H1 (cell line): ENCODE data around the gene OCEL1. TPM values are rescaled to one million over a fixed set of nuclear protein-coding genes. Genes with fewer than 3 reads are reported as not detected.

Experiments used
- CTCF ChIA-PET: fragments of 300-600 bp; sonication (Branson Sonifier 250); formaldehyde crosslinking; loops from one replicate; lab custom pipeline; 2021; ENCODE audit not compliant: partially characterized antibody; lab: Charles Lee
- POLR2A ChIA-PET: fragments of 300-600 bp; sonication (Branson Sonifier 250); formaldehyde crosslinking; loops from one replicate; lab custom pipeline; 2021; ENCODE audit warnings: inconsistent platforms; ENCODE audit not compliant: partially characterized antibody; lab: Charles Lee
- DNase-seq, 2 experiments: peaks; one replicate each; pipeline versions ENCODE4 v3.0.0 to v3.0.0-alpha.2; 2010 to 2022; ENCODE audit warnings: low spot score in 2 of 2, low read depth in 1 of 2, mixed read lengths in 1 of 2
- FAIRE-seq: peaks from 2 replicates; lab custom pipeline; 2011; peaks lifted over from hg19 to GRCh38; lab: Jason Lieb, UNC
- H2AFZ ChIP-seq: 2 replicates; pipeline ENCODE4 v1.8.1; 2012; ENCODE audit warnings: low read length, inconsistent platforms
- H2AK5ac ChIP-seq: 2 replicates; pipeline ENCODE4 v1.6.1; 2013; ENCODE audit warnings: low read depth, low read length
- H2BK120ac ChIP-seq: replicated peaks from 2 replicates; pipeline ENCODE3; 2013; ENCODE audit warnings: low read depth, low read length, inconsistent platforms
- H2BK12ac ChIP-seq: 2 replicates; pipeline ENCODE4 v1.6.1; 2013; ENCODE audit warnings: low read depth, low read length
- H2BK15ac ChIP-seq: 2 replicates; pipeline ENCODE4 v1.6.1; 2013; ENCODE audit warnings: low read length
- H2BK20ac ChIP-seq: 2 replicates; pipeline ENCODE4 v1.6.1; 2013; ENCODE audit warnings: low read length
- H2BK5ac ChIP-seq: 2 replicates; pipeline ENCODE4 v1.6.1; 2013; ENCODE audit warnings: low read depth, low read length
- H3K14ac ChIP-seq: 2 replicates; pipeline ENCODE4 v1.6.1; 2013; ENCODE audit warnings: inconsistent platforms; ENCODE audit not compliant: insufficient read length
- H3K18ac ChIP-seq: 2 replicates; pipeline ENCODE4 v1.6.1; 2013; ENCODE audit warnings: low read length; ENCODE audit errors: extremely low read depth
- H3K23ac ChIP-seq: 2 replicates; pipeline ENCODE4 v1.6.1; 2013; ENCODE audit warnings: inconsistent platforms; ENCODE audit not compliant: insufficient read length
- H3K23me2 ChIP-seq: 2 replicates; pipeline ENCODE4 v1.6.1; 2013; ENCODE audit warnings: low read depth, low read length
- H3K27ac ChIP-seq: 2 replicates; pipeline ENCODE4 v1.6.1; 2011; ENCODE audit warnings: low read depth, low read length, inconsistent platforms
- H3K27me3 ChIP-seq, 4 experiments: replicated peaks in 1 of 4; 1 replicate in 1 of 4; 2 replicates in 3 of 4; pipeline versions ENCODE4 v1.6.1 to v1.8.1; 2011 to 2013; ENCODE audit warnings: low read length in 3 of 4, mild to moderate bottlenecking in 3 of 4, inconsistent platforms in 2 of 4, mixed read lengths in 2 of 4, moderate library complexity in 1 of 4; ENCODE audit not compliant: control insufficient read depth in 3 of 4, insufficient read depth in 3 of 4; ENCODE audit errors: extremely low read depth in 1 of 4
- H3K36me3 ChIP-seq, 4 experiments: 2 replicates each; pipeline versions ENCODE4 v1.6.1 to v1.8.1; 2011 to 2013; ENCODE audit warnings: mild to moderate bottlenecking in 4 of 4, low read length in 3 of 4, moderate library complexity in 2 of 4, control low read depth in 1 of 4, inconsistent platforms in 1 of 4; ENCODE audit not compliant: insufficient read depth in 4 of 4, control insufficient read depth in 2 of 4
- H3K4ac ChIP-seq: replicated peaks from 2 replicates; pipeline ENCODE3; 2013; ENCODE audit warnings: low read length, low read depth, mixed read lengths, inconsistent platforms; ENCODE audit not compliant: insufficient read length
- H3K4me1 ChIP-seq, 4 experiments: replicated peaks in 1 of 4; 1 replicate in 1 of 4; 2 replicates in 3 of 4; pipeline versions ENCODE4 v1.6.1 to v1.8.1; 2011 to 2013; ENCODE audit warnings: low read length in 3 of 4, inconsistent platforms in 2 of 4, mixed read lengths in 1 of 4; ENCODE audit not compliant: insufficient read depth in 4 of 4, control insufficient read depth in 3 of 4
- H3K4me2 ChIP-seq, 2 experiments: 2 replicates each; pipeline versions ENCODE4 v1.6.1 to v1.8.1; 2011 to 2013; ENCODE audit warnings: low read depth in 2 of 2, low read length in 2 of 2, control low read depth in 1 of 2, inconsistent platforms in 1 of 2, mild to moderate bottlenecking in 1 of 2; ENCODE audit not compliant: insufficient read depth in 1 of 2
- H3K4me3 ChIP-seq, 4 experiments: fragments of 200-600, 300-600 bp in 1 of 4; sonication (generic), shearing (Covaris generic), sonication (Bioruptor Twin) in 1 of 4; 2 replicates each; pipeline versions ENCODE4 v1.5.1 to v1.8.1; 2011 to 2016; ENCODE audit warnings: low read length in 4 of 4, low read depth in 3 of 4, control low read depth in 2 of 4, inconsistent platforms in 2 of 4, mild to moderate bottlenecking in 2 of 4, mixed read lengths in 1 of 4, moderate library complexity in 1 of 4; ENCODE audit not compliant: insufficient read depth in 2 of 4; ENCODE audit errors: extremely low read depth in 1 of 4
- H3K56ac ChIP-seq: replicated peaks from 2 replicates; pipeline ENCODE3; 2013; ENCODE audit warnings: low read depth, mild to moderate bottlenecking, mixed read lengths, low read length, inconsistent platforms; ENCODE audit not compliant: insufficient read length
- H3K79me1 ChIP-seq: 2 replicates; pipeline ENCODE4 v1.6.1; 2013; ENCODE audit warnings: low read depth, low read length, control low read depth
- H3K79me2 ChIP-seq, 2 experiments: 2 replicates each; pipeline versions ENCODE4 v1.6.1 to v1.8.1; 2012 to 2013; ENCODE audit warnings: low read length in 2 of 2, mild to moderate bottlenecking in 2 of 2, inconsistent platforms in 1 of 2; ENCODE audit not compliant: insufficient read depth in 2 of 2, control insufficient read depth in 1 of 2
- H3K9ac ChIP-seq, 4 experiments: replicated peaks in 1 of 4; 1 replicate in 1 of 4; 2 replicates in 3 of 4; pipeline versions ENCODE4 v1.6.1 to v1.8.1; 2011 to 2013; ENCODE audit warnings: low read depth in 3 of 4, low read length in 3 of 4, control low read depth in 2 of 4, mild to moderate bottlenecking in 2 of 4, moderate library complexity in 2 of 4, inconsistent platforms in 1 of 4; ENCODE audit errors: extremely low read depth in 1 of 4
- H3K9me3 ChIP-seq, 2 experiments: 2 replicates each; pipeline versions ENCODE4 v1.6.1 to v1.8.1; 2012 to 2013; ENCODE audit warnings: mild to moderate bottlenecking in 2 of 2, moderate library complexity in 2 of 2, control low read depth in 1 of 2, inconsistent platforms in 1 of 2, low read depth in 1 of 2, low read length in 1 of 2, mixed read lengths in 1 of 2; ENCODE audit not compliant: insufficient read depth in 2 of 2
- H4K20me1 ChIP-seq, 2 experiments: replicated peaks in 1 of 2; 2 replicates each; pipeline versions ENCODE3 to v1.8.1; 2011 to 2013; ENCODE audit warnings: inconsistent platforms in 2 of 2, low read length in 2 of 2, mild to moderate bottlenecking in 1 of 2; ENCODE audit not compliant: insufficient read depth in 2 of 2, control insufficient read depth in 1 of 2
- H4K5ac ChIP-seq: 2 replicates; pipeline ENCODE4 v1.6.1; 2013; ENCODE audit warnings: low read length, low read depth, mixed read lengths, inconsistent platforms; ENCODE audit not compliant: insufficient read length
- H4K8ac ChIP-seq: 2 replicates; pipeline ENCODE4 v1.8.0; 2013; ENCODE audit warnings: mild to moderate bottlenecking, moderate library complexity, low read length, inconsistent platforms; ENCODE audit not compliant: insufficient read depth; ENCODE audit errors: extremely low read depth
- H4K91ac ChIP-seq: replicated peaks from 2 replicates; pipeline ENCODE3; 2013; ENCODE audit warnings: low read length, mixed read lengths, inconsistent platforms; ENCODE audit not compliant: insufficient read length
- ATF3 ChIP-seq: IDR thresholded peaks from 2 replicates; pipeline ENCODE4 v1.6.1; 2011; ENCODE audit warnings: low read depth, mild to moderate bottlenecking, low read length; ENCODE audit not compliant: insufficient read depth
- WGBS, 2 experiments: shearing (Covaris generic) in 1 of 2; methylation state at CpG; one replicate each; pipeline versions ENCODE4 v1.1.6 to v1.1.7; 2013 to 2015; ENCODE audit warnings: low lambda C conversion rate in 2 of 2, mixed read lengths in 2 of 2, inconsistent platforms in 1 of 2, low coverage in 1 of 2, missing lambda C conversion rate in 1 of 2; ENCODE audit not compliant: insufficient replicate concordance in 2 of 2, insufficient coverage in 1 of 2, insufficient read length in 1 of 2; ENCODE audit errors: extremely low coverage in 1 of 2, missing lambda C conversion rate in 1 of 2; 5-methylcytosine and 5-hydroxymethylcytosine counted together
- polyA plus RNA-seq, 7 experiments: library from polyadenylated mRNA; depleted of rRNA in 3 of 7; stranded (reverse) in 5 of 7; unstranded in 2 of 7; fragments of >200 nt in 5 of 7; fragments of 200-250 nt in 2 of 7; gene quantifications; 1 replicate in 5 of 7; 2 replicates in 1 of 7; 4 replicates in 1 of 7; pipeline versions ENCODE4 v1.2.1 to v1.2.3, GENCODE V29; 2011 to 2013; ENCODE audit warnings: missing spikeins in 2 of 7, mixed read lengths in 2 of 7
- total RNA-seq: library from RNA; stranded (reverse); fragmentation: NEBNext Ultra II Directional; extraction: Animal tissue kit (Norgen Biotek cat#: 25700); gene quantifications from 2 replicates; pipeline ENCODE4 v1.2.1, GENCODE V29; 2021

The OCEL1 gene
- total and polyA plus RNA-seq, 2 of the 8 experiments (the other 6 are each of a cell fraction or from before 2014, with no cell fraction given) = 13.3 to 32.6 TPM

GRCh38 chr19:17194608-17195007, 31.4 kb upstream of the OCEL1 start:
- Histone ChIP-seq H2AFZ (no peak overlapping the region), H4K5ac (no peak overlapping the region), H3K4me3 (no peak overlapping the region), H2BK15ac (no peak overlapping the region), H2BK12ac (no peak overlapping the region), H3K18ac (no peak overlapping the region), H3K4me1 (no peaks in the 10 kb centered on the region; a peak in 2 of 7 replicates), H3K27me3 (no peaks in the 10 kb centered on the region), H3K23ac (no peak overlapping the region), H4K8ac (no peak overlapping the region), H3K23me2 (peaks cover 2% of the 10 kb centered on the region; the same call in 1 of the 2 replicates), H3K9me3 (no peaks in the 10 kb centered on the region), H4K20me1 (peaks cover 3 to 5% of the 10 kb centered on the region in 2 experiments), H2BK5ac (no peak overlapping the region), H3K9ac (no peak overlapping the region), H3K4ac (no peak overlapping the region), H3K4me2 (no peak overlapping the region), H3K36me3 (peaks cover 13 to 36% (median 21%) of the 10 kb centered on the region in 4 experiments), H3K79me1 (no peaks in the 10 kb centered on the region)
- WGBS, 2 experiments = 96% methylated on average over 13 of the region's 16 CpGs; no CpG with 5 or more reads in 1 of the 2 experiments
- POLR2A ChIA-PET = interaction anchor here (1.5 kb wide), 1 partner anchor 15 kb away, joined by 5 read pairs; no protein-coding TSS in a partner anchor
- DNase-seq = no peak
- CTCF ChIA-PET = no interaction called here
- TF ChIP-seq ATF3 = no peak
- TF ChIP-seq, all 59 proteins: peak for 0
- no peak overlapping the region for H2AK5ac ChIP-seq
- no peak overlapping the region for H3K14ac ChIP-seq
- H2BK120ac ChIP-seq = no peak overlapping the region
- H2BK20ac ChIP-seq = no peak overlapping the region
- H3K56ac ChIP-seq = no peak overlapping the region
- H3K27ac ChIP-seq = no peak overlapping the region
- no peaks in the 10 kb centered on the region for H3K79me2 ChIP-seq
- FAIRE-seq = no peak
- H4K91ac ChIP-seq = no peak overlapping the region
